Testis (tissue), 3 donors: Measurements from ENCODE around the gene SIL1. TPM values are rescaled to one million over a fixed set of nuclear protein-coding genes. Genes with fewer than 3 reads are reported as not detected.

Experiments
- DNase-seq: peaks from one replicate; pipeline ENCODE4 v3.0.0-alpha.2; 2019
- H3K27ac ChIP-seq, 2 donors: fragments of 200-600 bp; sonication (generic); one replicate each; pipeline ENCODE4 v1.5.1; 2019
- H3K27me3 ChIP-seq: fragments of 200-600 bp; sonication (generic); one replicate; pipeline ENCODE4 v1.5.1; 2019
- H3K36me3 ChIP-seq: fragments of 200-600 bp; sonication (generic); one replicate; pipeline ENCODE4 v1.5.1; 2017; ENCODE audit warnings: low read depth; ENCODE audit errors: missing control alignments
- H3K4me1 ChIP-seq: fragments of 200-600 bp; sonication (generic); one replicate; pipeline ENCODE4 v1.5.1; 2019
- H3K4me3 ChIP-seq, 2 donors: fragments of 200-600 bp; sonication (generic); one replicate each; pipeline ENCODE4 v1.5.1; 2017 to 2019
- H3K9me3 ChIP-seq: fragments of 200-600 bp; sonication (generic); one replicate; pipeline ENCODE4 v1.5.1; 2017
- POLR2A ChIP-seq: fragments of 450-650 bp; IDR thresholded peaks from one replicate; pipeline ENCODE4 v1.6.1; 2017; ENCODE audit warnings: antibody characterized with exemption, mild to moderate bottlenecking, moderate library complexity
- WGBS, 2 donors: methylation state at CpG; one replicate each; pipeline ENCODE4 v1.1.5; 2018; 5-methylcytosine and 5-hydroxymethylcytosine counted together
- intact Hi-C: fragments of 100-400 bp; cut with DNase I; formaldehyde crosslinking; loops from one replicate; pipeline ENCODE4 v1.15.1; 2023; ENCODE audit warnings: low total_unique reads
- polyA plus RNA-seq: library from polyadenylated mRNA; stranded (reverse); fragments of 350-450 nt; fragmentation: Illumina TruSeq; extraction: RNeasy Lipid Tissue Mini Kit (QIAGEN cat#74804); gene quantifications from one replicate; pipeline ENCODE4 v1.2.3, GENCODE V29; 2014; ENCODE audit warnings: low read depth, low replicate concordance; ENCODE audit not compliant: insufficient read depth
- total RNA-seq, 2 donors: library from RNA; depleted of rRNA; stranded (reverse); fragments of >200 nt; gene quantifications; one replicate each; pipeline ENCODE4 v1.2.3, GENCODE V29; 2016
- TF ChIP-seq, protein P1 (sequence below), 3 experiments: fragments of 450-650 bp in 2 of 3; fragments of 200-600 bp in 1 of 3; sonication (generic) in 1 of 3; IDR thresholded peaks; one replicate each; pipeline ENCODE4 v1.5.1; 2016 to 2019; ENCODE audit warnings: antibody characterized with exemption in 3 of 3, mild to moderate bottlenecking in 2 of 3, moderate library complexity in 1 of 3

The SIL1 gene
- total and polyA plus RNA-seq, 3 donors from 2014 or later: 86.5 to 116 (median 98.2) TPM

DNA sequence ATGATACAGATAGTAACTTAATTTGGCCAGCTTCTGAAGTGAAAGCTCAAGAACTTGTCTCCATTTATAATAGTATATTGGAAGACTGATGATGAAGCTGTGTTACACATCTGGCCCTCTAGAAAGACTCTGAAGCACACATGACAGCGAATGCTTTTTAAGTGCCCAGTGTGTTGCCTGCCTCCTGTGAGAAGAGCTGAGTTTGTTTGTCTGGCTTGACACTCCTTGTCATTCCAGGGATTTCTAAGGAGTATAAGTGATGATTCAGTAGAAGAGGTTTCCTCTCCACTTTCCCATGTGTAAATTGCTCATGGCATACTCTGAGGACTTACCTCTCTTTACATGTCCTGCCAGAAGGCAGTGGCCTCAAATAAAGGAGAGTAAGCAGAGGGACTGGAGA, 292.6 kb downstream of the SIL1 start:
- no peaks in the 10 kb centered on the region for H3K9me3 ChIP-seq
- intact Hi-C loops: no loop called here
- no peaks in the 10 kb centered on the region for H3K27me3 ChIP-seq
- 94 to 100% methylated on average over 1 of the region's 1 CpG for WGBS, 2 donors
- H3K4me3 ChIP-seq: no peak overlapping the region
- no peaks in the 10 kb centered on the region for H3K4me1 ChIP-seq
- no peak for DNase-seq
- TF ChIP-seq, protein P1, sequence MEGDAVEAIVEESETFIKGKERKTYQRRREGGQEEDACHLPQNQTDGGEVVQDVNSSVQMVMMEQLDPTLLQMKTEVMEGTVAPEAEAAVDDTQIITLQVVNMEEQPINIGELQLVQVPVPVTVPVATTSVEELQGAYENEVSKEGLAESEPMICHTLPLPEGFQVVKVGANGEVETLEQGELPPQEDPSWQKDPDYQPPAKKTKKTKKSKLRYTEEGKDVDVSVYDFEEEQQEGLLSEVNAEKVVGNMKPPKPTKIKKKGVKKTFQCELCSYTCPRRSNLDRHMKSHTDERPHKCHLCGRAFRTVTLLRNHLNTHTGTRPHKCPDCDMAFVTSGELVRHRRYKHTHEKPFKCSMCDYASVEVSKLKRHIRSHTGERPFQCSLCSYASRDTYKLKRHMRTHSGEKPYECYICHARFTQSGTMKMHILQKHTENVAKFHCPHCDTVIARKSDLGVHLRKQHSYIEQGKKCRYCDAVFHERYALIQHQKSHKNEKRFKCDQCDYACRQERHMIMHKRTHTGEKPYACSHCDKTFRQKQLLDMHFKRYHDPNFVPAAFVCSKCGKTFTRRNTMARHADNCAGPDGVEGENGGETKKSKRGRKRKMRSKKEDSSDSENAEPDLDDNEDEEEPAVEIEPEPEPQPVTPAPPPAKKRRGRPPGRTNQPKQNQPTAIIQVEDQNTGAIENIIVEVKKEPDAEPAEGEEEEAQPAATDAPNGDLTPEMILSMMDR (IDR thresholded peaks at IDR 0.05): no peak
- TF ChIP-seq POLR2A: no peak
- H3K27ac ChIP-seq: no peak overlapping the region
- no peaks in the 10 kb centered on the region for H3K36me3 ChIP-seq

DNA sequence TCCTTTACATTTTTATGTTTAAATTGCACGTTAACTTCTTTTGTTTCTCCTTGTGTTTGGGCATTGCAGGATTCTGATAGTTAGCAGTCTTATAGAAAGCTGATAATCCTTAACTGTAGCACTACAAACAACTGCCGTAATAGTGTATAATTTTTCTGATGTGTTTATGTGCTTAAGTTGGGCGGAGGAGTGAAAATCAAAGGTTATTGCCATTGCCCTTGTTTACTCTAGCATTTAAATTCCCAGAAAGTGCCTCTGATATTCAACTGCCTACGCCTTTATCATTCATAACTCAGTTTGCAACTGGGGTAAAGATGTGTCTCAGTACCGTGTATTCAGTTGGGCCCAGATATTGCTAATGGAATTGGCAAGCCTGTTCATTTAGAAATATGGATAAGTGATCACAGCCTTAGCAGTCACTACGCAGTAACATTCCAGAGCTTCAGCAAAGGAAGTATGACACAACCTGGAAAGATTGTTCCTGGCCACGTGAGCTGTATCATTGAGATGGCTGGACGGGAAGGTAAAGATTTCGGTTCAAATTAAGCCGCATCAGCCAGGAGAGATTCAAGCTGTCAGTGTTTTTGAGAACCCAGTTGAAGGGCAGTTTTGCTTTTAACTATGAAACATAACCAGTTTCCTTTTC, 294.9 kb downstream of the SIL1 start:
- no peak for DNase-seq
- Histone ChIP-seq H3K27ac (no peak overlapping the region), H3K36me3 (no peaks in the 10 kb centered on the region), H3K27me3 (no peaks in the 10 kb centered on the region), H3K4me3 (no peak overlapping the region), H3K9me3 (no peaks in the 10 kb centered on the region), H3K4me1 (no peaks in the 10 kb centered on the region)
- WGBS, 2 donors: 91 to 95% methylated on average over 10 of the region's 10 CpGs
- intact Hi-C loops: no loop called here
- TF ChIP-seq, protein P1 (IDR thresholded peaks at IDR 0.05): no peak
- no peak for TF ChIP-seq POLR2A

DNA sequence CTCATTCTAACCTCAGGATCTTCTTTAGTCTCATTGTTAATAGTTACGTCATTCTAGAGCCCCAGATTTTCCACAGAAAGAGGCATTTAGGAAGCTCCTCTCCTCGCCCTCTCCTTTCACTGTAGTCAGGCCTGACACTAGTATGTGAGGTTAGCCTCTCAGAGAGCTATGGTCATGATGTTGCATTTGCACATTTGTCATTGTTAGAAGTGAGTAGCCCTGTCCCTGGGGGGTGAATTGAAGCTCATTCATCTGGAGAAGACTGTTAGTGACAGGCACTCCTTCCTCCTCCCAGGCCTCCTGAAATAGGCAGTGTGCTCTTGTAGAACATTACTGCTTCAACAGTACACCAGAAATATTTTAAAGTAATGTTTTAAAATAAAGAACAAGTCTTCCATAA, 296.5 kb downstream of the SIL1 start:
- no peaks in the 10 kb centered on the region for H3K36me3 ChIP-seq
- H3K4me1 ChIP-seq: peaks cover 11% of the 10 kb centered on the region
- TF ChIP-seq POLR2A: no peak
- TF ChIP-seq, protein P1 (IDR thresholded peaks at IDR 0.05): no peak
- no peak overlapping the region for H3K4me3 ChIP-seq
- no peaks in the 10 kb centered on the region for H3K27me3 ChIP-seq
- no peak overlapping the region for H3K27ac ChIP-seq
- DNase-seq: no peak
- WGBS, 2 donors: 93 to 96% methylated on average over 2 of the region's 2 CpGs
- intact Hi-C loops: no loop called here
- H3K9me3 ChIP-seq: no peaks in the 10 kb centered on the region

DNA sequence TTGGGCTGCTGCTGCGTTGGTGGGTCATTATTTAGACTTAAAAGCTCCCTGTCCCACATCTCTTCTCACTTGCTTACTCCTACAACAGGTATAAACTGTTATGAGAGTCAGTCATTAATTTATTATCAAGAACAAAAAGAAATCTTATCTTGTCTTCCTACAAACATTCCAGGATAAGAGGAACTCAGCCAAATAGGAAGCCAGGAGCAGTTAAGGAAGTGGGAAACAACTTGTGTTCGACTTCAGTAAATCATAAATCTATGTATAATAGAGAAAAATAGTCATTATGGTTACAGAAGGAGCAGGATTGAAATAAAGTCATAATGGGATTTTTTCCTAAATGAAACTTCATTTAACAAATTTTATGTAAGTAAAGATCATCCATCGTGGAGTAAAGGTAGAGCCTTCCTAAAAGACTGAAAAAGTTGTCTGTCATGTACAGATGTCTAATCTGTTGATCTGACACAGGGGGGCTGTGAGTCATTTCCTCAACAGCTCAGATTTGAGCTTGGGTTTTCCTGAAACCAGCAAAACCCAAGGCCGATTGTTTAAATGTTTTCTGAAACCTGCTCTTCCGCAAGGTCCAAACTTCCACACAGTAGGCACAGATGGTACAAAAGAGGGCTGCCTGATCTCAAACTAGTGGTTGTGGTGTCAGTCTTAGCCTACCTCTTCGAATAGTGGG, 297.7 kb downstream of the SIL1 start:
- no peak for DNase-seq

More for the DNA sequence above, 297.7 kb downstream of the SIL1 start:
- TF ChIP-seq, protein P1 (IDR thresholded peaks at IDR 0.05): no peak
- no peak for TF ChIP-seq POLR2A
- Histone ChIP-seq H3K36me3 (no peaks in the 10 kb centered on the region), H3K27me3 (no peaks in the 10 kb centered on the region), H3K9me3 (no peaks in the 10 kb centered on the region), H3K4me3 (no peak overlapping the region), H3K4me1 (peaks cover 11% of the 10 kb centered on the region), H3K27ac (no peak overlapping the region)
- WGBS, 2 donors: 70 to 81% methylated on average over 6 of the region's 6 CpGs
- intact Hi-C loops: no loop called here
